Muscle layer of colon (tissue), 2 donors: Measurements from ENCODE around the gene ATPAF2.

ENCODE experiments used
- H3K27ac ChIP-seq: one replicate; pipeline ENCODE4 v1.7.0; 2013; ENCODE audit warnings: low read depth, mild to moderate bottlenecking, low read length, moderate library complexity
- H3K27me3 ChIP-seq, 2 donors: one replicate each; pipeline ENCODE4 v1.7.0; 2013; ENCODE audit warnings: low read length in 2 of 2, mild to moderate bottlenecking in 2 of 2; ENCODE audit not compliant: insufficient read depth in 2 of 2, control insufficient read depth in 1 of 2
- H3K36me3 ChIP-seq: one replicate; pipeline ENCODE4 v1.7.0; 2013; ENCODE audit warnings: mild to moderate bottlenecking, low read length; ENCODE audit not compliant: insufficient read depth
- H3K4me1 ChIP-seq: one replicate; pipeline ENCODE4 v1.7.0; 2013; ENCODE audit warnings: mild to moderate bottlenecking, low read length; ENCODE audit not compliant: insufficient read depth
- H3K4me3 ChIP-seq, 2 donors: one replicate each; pipeline ENCODE4 v1.7.0; 2013; ENCODE audit warnings: low read length in 2 of 2, low read depth in 1 of 2, mild to moderate bottlenecking in 1 of 2, moderate library complexity in 1 of 2
- H3K9ac ChIP-seq: one replicate; pipeline ENCODE4 v1.7.0; 2013; ENCODE audit warnings: low read length
- H3K9me3 ChIP-seq: one replicate; pipeline ENCODE4 v1.7.0; 2013; ENCODE audit warnings: mild to moderate bottlenecking, low read length
- donor health status: abdominal sarcoma.
- donor health status: Adenocarcinoma of cecum.

The ATPAF2 gene

DNA sequence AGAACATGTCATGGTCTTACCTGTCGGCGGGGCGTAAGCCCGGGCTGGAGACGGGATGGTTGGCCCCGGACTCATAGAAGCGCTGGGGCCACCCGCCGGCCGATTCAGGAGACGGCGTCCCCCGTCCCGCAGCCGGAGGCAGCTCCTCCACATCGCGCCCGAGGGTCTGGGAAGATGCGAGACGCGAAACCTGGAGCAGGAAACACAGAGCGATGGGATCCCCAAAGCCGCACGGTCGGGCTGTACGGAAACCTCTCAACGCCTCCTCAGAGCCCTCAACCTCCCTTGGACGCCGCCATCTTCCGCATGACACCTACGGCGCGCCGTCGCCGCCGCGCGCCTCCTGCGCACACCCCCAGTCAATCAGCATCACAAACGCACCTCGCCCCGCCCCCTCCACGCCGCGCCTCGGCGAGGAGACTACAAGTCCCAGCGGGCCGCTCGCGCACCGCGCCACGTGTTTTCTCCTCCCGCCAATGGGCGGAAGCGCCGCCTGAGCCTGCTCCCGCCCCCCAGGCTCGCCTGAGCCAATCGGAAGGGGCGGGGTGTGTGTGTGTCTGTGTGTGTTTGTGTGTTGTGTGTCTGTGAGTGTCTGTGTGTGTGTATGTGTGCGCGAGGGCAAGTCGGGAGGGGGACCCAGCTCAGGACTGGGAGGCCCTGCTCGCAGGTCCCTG lies at the start of gene ATPAF2, which contains the start of gene GID4:
TSS of gene ATPAF2 (minus strand) at position 308 of the 674 bp plus-strand sequence. CDS start at position 153, 155 bp downstream.
TSS of gene GID4 (plus strand) at position 548 of the 674 bp plus-strand sequence. CDS start at position 605, 57 bp downstream.
- Histone ChIP-seq H3K4me1 (peaks cover 28% of the 10 kb centered on the region), H3K27ac (peak within 1 kb of the TSS; percentile 92), H3K36me3 (no peaks in the 10 kb centered on the region), H3K9ac (peak within 1 kb of the TSS; percentile 94), H3K4me3 (peak within 1 kb of the TSS; percentile 95 to 97), H3K27me3 (no peaks in the 10 kb centered on the region), H3K9me3 (no peaks in the 10 kb centered on the region)

DNA sequence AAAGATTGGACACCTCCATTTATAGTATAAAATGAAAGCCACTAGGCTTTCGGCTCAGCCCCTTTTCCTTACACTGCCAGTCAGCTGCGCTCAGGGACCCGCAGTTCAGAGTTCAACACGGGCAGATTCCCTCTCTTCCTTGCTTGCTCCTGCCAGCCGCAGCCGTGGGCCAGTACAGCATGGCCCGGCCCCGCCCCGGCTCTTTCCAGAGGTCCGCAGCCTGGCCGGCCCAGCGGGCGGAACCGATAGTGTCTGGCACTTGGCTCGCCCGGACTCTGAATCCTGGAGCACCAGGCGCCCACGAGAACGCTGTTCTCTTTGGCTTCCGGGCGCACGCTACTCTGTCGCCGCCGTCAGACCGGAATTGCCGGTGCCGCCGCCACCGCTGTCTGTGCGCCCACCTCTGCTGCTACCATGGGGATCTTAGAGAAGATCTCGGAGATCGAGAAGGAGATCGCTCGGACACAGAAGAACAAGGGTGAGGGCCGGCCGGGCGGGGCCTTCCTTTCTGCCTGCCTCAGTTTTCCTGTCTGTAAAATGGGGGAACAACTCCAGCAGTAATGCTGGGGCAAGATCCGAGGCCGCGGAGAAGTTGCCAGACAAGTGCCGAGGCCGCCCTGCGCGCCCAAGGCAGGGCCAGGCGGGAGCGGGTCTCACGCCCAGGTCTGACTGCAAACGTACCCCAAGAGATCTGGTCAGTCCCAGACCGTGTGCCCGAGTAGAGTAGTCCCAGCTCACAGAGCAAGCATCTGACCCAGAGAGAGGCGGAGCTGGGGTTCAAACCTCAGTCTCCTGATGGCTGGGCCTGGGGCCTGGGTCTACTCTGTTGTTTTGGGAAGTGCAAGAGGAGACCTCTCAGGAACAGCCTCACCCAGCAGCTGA lies 48.9 kb upstream of the ATPAF2 start, which contains the start of gene DRG2:
TSS of gene DRG2 (plus strand) at position 339 of the 882 bp plus-strand sequence. CDS start at position 415, 76 bp downstream.
- Histone ChIP-seq H3K9ac (peak within 1 kb of the TSS; percentile 76), H3K4me3 (peak within 1 kb of the TSS; percentile 75 to 98), H3K27me3 (no peaks in the 10 kb centered on the region), H3K4me1 (peaks cover 11% of the 10 kb centered on the region), H3K27ac (peak within 1 kb of the TSS; percentile 56), H3K36me3 (no peaks in the 10 kb centered on the region), H3K9me3 (no peaks in the 10 kb centered on the region)

DNA sequence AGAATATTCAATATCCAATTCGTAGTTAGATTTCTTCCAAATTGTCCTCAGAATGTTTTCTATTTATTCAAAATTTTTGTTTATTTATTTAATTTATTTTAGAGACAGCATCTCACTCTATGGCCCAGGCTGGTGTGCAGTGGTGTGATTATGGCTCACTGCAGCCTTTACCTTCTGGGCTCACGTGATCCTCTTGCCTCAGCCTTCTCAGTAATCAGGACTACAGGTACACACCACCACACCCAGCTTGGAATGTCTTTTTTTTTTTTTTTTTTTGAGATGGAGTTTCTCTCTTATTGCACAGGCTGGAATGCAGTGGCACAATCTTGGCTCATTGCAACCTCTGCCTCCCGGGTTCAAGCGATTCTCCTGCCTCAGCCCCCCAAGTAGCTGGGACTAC lies 45.3 kb upstream of the ATPAF2 start:
- Histone ChIP-seq H3K27me3 (no peaks in the 10 kb centered on the region), H3K27ac (no peak overlapping the region), H3K9me3 (no peaks in the 10 kb centered on the region), H3K36me3 (no peaks in the 10 kb centered on the region), H3K4me1 (peaks cover 11% of the 10 kb centered on the region), H3K9ac (no peak overlapping the region), H3K4me3 (no peak overlapping the region)

DNA sequence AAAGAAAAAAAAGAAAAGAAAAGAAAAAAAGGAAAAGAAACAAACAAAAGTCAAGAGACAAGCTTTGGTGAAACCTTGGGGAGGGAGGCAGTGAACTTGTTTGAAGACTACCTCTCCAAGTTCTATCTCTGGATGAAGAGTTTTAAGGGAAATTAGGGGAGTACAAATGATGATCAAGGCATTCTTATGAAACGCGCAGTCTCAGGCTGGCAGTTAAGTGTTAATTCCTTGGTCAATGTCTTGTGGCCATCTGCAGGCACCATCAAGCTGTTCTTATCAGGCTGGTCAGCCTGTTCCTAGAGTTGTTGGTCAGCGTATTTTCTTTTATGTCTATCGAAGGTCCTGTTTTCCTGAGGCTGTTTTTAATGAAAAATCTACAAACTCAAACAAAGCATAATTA lies 40.6 kb upstream of the ATPAF2 start:
- Histone ChIP-seq H3K9ac (no peak overlapping the region), H3K27ac (no peak overlapping the region), H3K36me3 (no peaks in the 10 kb centered on the region), H3K9me3 (no peaks in the 10 kb centered on the region), H3K27me3 (peaks cover 0 to 4% of the 10 kb centered on the region in 2 donors), H3K4me3 (no peak overlapping the region), H3K4me1 (no peaks in the 10 kb centered on the region)

DNA sequence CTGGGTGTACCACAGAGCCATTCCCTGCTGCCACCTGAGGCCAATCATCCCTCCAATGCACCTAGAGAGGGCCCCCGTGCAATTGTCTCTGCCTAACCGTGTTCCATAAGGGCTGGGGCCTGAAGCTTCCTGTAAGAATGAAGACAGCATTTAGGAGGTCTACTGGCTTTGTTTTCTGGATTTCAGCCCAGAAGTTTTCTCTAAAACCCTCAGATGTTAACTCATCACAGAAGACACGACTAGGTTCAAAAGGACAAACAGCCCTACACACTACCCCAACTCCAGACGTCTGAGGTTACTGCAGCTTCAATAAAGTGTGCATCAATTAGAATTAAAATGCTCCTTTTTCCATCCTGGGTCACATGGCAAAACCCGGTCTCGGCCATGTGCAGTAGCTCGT lies 38.0 kb upstream of the ATPAF2 start:
- no peak overlapping the region for H3K9ac ChIP-seq
- no peaks in the 10 kb centered on the region for H3K9me3 ChIP-seq
- H3K4me1 ChIP-seq, result no peaks in the 10 kb centered on the region
- H3K27ac ChIP-seq, result no peak overlapping the region
- no peak overlapping the region for H3K4me3 ChIP-seq
- H3K36me3 ChIP-seq, result no peaks in the 10 kb centered on the region
- peaks cover 0 to 4% of the 10 kb centered on the region in 2 donors for H3K27me3 ChIP-seq

DNA sequence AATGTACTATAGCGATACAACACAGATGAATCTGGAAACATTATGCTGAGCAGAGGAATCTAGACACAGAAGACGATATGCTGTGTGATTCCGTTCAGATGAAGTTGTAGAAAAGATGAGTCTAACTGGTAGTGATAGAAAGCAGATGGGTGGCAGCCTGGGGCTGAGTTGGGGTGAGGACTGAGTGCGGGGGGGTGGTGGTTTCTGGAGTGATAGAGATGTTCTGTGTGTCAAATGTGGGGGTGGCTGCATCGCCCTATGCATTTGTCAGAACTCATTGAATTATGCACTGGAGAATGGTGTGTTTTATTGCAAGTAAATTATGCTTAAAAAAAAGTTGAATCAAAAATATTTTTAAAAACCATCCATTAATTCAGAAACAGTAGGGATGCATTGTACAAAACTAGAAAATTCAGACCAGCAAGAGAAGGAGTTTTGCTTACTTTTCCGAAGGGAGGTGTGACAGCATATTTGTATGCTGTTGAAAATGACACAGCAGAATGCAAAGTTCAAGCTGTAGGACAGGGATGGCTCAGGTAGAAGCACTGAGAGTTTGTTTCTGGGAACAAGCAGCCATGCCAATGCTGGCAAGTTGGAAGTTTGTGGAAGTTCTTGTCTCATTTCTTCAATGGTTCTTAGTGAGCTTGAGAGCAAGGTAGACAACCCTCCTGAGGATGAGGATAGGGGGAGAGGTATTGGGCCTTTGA lies 35.8 kb upstream of the ATPAF2 start:
- H3K36me3 ChIP-seq, result no peaks in the 10 kb centered on the region
- H3K9ac ChIP-seq, result no peak overlapping the region
- no peak overlapping the region for H3K4me3 ChIP-seq
- no peaks in the 10 kb centered on the region for H3K4me1 ChIP-seq
- peaks cover 0 to 4% of the 10 kb centered on the region in 2 donors for H3K27me3 ChIP-seq
- no peaks in the 10 kb centered on the region for H3K9me3 ChIP-seq
- H3K27ac ChIP-seq, result no peak overlapping the region

DNA sequence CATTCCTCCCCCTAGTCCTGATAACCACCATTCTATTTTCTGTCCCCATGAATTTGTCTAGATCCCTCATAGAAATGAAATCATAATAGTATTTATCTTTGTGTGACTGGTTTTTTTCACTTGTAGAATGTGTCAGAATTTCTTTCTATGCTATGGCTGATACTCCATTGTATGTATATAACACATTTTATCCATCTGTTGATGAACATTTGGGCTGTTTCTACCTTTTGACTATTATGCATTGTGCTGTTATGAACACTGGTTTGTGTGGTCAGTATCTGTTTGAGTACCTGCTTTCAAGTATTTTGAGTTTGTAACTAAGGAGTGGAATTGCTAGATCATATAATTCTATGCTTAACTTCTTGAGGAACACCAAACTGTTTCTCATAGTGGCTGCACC lies 32.8 kb upstream of the ATPAF2 start:
- Histone ChIP-seq H3K9ac (no peak overlapping the region), H3K9me3 (no peaks in the 10 kb centered on the region), H3K4me3 (no peak overlapping the region), H3K36me3 (no peaks in the 10 kb centered on the region), H3K27ac (no peak overlapping the region), H3K4me1 (no peaks in the 10 kb centered on the region), H3K27me3 (peaks cover 0 to 4% of the 10 kb centered on the region in 2 donors)

DNA sequence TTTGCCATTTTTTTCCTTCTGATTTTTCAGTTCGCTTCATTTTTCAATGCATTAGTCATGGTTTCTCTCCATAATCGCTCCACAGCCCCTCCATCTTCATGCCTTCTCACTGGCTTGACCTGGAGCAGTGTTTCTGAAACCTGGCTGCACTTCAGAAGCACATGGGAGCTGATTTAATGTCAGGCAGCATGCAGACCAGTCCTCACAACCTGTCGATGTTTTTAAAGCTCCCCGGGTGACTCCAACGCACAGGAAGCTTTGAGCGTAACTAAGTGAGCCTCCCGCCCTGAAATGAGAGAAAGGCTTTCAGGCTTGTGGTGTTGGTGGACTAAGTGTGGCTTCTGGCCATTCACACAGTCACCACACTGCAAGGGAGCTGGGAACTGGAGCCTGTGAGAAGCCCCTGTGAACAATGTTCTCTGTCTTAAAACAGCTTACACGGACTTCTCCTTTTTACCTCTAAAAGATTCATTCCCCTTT lies 31.9 kb upstream of the ATPAF2 start:
- Histone ChIP-seq H3K36me3 (peaks cover 6% of the 10 kb centered on the region), H3K27me3 (peaks cover 0 to 4% of the 10 kb centered on the region in 2 donors), H3K27ac (no peak overlapping the region), H3K4me3 (peak overlapping the region in 1 of 2 donors; percentile 27), H3K4me1 (no peaks in the 10 kb centered on the region), H3K9ac (no peak overlapping the region), H3K9me3 (no peaks in the 10 kb centered on the region)

DNA sequence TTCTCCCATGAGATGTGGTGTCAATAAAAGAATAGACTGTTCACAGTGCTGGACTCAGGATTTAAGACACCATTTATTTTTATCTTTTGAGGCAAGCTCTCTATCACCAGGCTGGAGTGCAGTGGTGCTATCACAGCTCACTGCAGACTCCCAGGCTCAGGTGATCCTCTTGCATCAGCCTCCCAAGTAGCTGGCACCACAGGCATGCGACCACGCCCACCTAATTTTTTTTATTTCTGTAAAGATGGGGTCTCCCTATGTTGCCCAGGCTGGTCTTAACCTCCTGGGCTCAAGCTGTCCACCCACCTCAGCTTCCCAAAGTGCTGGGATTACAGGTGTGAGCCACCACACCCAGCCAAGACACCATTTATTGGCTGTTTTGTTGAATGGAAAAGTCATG lies 30.1 kb upstream of the ATPAF2 start:
- Histone ChIP-seq H3K27me3 (no peaks in the 10 kb centered on the region), H3K36me3 (peaks cover 20% of the 10 kb centered on the region), H3K4me3 (no peak overlapping the region), H3K27ac (no peak overlapping the region), H3K4me1 (no peaks in the 10 kb centered on the region), H3K9ac (no peak overlapping the region), H3K9me3 (no peaks in the 10 kb centered on the region)

DNA sequence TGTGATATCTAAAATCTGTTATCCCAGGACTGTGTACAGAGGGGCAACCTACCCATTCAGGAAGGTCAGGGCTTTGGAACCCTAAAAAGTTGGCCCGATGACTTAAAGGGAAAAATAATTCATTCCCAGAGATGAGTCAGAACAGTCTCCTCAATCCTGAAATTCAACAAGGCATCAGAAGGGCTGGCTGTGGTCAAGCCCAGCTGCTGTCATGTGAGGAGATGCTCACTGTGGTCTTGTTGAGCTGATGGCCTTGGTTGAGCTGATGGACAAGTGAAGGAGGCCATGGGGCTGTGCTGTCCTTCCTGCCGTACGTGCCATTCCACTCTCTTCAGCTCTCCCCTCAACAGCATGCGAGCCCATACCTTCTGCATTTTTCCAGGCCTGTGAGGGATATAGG lies 27.9 kb upstream of the ATPAF2 start:
- Histone ChIP-seq H3K9me3 (no peaks in the 10 kb centered on the region), H3K27me3 (no peaks in the 10 kb centered on the region), H3K4me1 (no peaks in the 10 kb centered on the region), H3K36me3 (peaks cover 35% of the 10 kb centered on the region), H3K9ac (no peak overlapping the region), H3K4me3 (no peak overlapping the region), H3K27ac (no peak overlapping the region)

DNA sequence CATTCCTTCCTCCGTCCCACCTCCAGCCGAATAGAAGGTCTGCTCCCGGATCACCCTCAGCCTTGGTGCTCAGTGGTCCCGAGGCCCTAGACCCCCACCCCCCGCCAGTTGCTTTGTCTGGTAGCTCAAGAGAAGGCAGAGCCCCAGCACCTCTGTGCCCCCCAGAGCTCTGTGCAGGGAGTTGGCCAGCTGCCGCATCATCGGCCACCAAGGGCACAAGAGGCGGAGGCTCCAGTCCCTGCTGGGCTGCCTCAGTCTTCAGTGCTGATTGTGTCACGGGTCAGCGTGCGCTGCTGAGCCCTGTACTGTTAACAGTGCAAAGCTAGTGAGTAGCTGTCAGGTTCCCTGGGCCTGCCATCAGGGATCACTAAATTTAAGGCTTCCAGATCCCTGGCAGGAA lies 26.6 kb upstream of the ATPAF2 start:
- H3K27ac ChIP-seq, result no peak overlapping the region
- H3K27me3 ChIP-seq, result no peaks in the 10 kb centered on the region
- H3K9me3 ChIP-seq, result no peaks in the 10 kb centered on the region
- peaks cover 45% of the 10 kb centered on the region for H3K36me3 ChIP-seq
- H3K4me3 ChIP-seq, result no peak overlapping the region
- H3K4me1 ChIP-seq, result no peaks in the 10 kb centered on the region
- H3K9ac ChIP-seq, result no peak overlapping the region
